LNCAP (cell line): ENCODE data around the gene PBX1.

ENCODE experiments used
- TF ChIP-seq, protein P1 (sequence below): fragments of 450-650 bp; IDR thresholded peaks from 2 replicates; pipeline ENCODE4 v1.5.1; 2017; ENCODE audit warnings: mild to moderate bottlenecking

The PBX1 gene

DNA sequence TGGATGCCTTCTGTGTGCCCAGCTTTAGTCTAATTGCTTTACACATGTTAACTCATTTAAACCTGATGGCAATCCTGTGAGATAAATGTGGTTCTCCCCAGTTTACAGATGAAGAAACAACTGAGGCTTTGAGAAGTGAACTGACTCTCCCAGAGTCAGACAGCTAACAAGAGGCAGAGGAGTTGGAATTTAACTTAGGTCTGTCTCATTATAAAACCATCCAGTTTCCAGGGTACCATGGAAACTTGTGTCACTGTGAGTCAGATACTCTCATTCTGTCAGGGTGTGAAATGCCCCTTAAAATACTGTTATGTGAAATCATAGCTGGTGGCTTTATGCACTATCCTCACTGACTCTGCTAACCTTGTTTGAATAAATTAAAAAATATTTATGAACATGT lies 206.6 kb downstream of the PBX1 start:
- TF ChIP-seq, protein P1, sequence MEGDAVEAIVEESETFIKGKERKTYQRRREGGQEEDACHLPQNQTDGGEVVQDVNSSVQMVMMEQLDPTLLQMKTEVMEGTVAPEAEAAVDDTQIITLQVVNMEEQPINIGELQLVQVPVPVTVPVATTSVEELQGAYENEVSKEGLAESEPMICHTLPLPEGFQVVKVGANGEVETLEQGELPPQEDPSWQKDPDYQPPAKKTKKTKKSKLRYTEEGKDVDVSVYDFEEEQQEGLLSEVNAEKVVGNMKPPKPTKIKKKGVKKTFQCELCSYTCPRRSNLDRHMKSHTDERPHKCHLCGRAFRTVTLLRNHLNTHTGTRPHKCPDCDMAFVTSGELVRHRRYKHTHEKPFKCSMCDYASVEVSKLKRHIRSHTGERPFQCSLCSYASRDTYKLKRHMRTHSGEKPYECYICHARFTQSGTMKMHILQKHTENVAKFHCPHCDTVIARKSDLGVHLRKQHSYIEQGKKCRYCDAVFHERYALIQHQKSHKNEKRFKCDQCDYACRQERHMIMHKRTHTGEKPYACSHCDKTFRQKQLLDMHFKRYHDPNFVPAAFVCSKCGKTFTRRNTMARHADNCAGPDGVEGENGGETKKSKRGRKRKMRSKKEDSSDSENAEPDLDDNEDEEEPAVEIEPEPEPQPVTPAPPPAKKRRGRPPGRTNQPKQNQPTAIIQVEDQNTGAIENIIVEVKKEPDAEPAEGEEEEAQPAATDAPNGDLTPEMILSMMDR: no peak

DNA sequence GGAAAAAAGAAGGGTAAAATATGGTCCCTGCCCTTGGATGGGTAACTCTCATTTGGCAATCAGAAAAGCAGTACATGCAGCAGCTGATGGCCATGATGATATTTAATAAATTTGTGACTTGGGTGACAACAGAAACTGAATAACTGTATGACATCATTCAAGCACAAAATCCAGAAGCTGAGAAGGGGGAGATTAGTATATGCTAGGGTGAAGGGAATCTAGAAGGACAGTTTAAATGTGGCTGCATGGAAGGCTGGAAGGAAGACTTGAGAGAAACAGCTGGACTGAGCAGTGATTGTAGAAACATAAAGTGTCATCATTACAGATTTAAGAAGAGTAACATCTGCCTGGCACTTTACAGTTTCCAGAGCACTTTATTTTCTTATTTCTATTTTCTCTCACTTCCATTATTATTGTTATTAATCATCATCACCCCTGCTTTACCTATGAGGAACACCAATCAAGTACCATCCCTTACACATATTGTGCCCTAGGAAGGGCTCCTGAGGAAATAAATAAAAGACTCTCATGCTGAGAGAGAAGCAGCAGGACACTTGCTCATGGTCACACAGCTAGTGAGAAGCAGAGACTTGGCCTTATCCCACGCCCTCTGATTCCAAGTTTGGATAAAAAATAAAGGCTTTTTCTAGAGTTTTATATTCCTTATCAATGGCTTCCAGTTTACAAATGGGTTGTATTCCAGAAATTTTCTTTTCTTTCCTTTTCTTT lies 207.2 kb downstream of the PBX1 start:
- TF ChIP-seq, protein P1: no peak

DNA sequence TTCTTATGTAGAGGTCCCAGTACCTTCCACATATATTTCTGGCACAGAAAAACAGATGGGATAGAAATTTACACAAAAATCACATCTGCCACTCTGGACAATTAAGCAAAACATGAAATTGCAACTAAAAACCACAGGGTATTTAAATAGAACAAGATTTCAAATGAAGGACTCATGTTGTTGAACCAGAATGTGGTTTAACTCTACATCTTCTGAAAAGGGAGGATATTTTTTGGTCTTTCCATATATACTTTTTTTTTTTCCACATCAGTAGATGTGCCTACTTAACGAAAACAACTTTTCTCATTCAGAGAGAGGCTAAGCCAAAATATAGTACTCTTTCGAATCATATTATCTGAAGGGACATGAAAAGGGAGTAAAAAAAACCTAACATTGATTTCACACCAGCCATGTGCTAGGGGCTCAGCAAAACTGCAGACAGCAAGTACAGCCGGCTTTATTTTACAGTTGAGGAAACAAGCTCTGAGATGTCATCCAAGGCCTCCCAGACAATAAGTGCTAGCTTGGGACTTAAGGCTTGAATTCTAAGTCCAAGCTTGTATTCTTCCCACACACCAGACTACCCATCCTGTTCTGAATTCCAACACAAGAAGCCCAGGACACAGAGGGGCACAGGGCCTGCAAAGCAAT lies 208.9 kb downstream of the PBX1 start:
- TF ChIP-seq, protein P1: no peak

DNA sequence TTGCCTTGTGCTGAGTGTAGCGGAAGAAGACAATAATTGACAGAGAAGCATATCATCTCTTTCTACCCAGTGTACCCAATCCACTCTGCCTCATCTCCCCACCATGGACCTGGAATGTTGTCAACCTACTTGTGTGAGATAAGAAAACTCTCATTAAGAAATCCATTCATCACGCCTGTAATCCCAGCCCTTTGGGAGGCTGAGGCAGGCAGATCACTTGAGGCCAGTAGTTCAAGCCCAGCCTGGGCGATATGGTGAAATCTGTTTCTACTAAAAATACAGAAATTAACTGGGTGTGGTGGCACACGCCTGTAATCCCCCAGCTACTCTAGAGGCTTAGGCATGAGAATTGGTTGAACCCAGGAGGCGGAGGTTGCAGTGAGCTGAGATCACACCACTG lies 209.6 kb downstream of the PBX1 start:
- TF ChIP-seq, protein P1: no peak

DNA sequence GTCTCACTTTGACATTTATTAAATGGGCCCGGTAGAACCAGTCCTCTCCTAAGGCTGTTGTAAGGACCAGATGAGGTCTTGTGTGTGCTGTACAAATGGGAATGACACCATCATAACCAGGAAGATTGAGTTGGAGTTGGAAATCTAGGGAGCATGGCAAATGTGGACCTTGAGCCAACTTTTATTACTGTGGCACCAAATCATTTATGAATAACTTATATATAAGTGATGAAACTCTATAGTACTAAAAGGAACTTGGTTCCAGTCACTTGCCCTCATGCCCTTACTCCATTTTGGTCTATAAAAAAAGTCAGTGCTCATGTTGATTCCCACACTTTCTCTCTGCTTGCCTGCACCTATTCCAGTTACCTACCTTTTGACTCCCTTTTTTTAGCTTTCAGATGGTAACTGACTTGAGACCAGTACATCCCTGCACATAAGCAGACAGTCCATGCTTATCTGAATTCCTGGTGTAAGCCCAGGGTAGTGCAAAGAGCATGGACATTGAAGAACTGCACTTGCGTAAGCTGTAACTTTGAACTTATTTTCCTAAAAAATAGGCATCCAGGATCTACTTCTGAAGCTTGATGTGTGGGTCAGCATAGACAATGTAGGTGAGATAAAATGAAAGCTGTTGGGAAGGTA lies 210.6 kb downstream of the PBX1 start:
- TF ChIP-seq, protein P1: no peak

DNA sequence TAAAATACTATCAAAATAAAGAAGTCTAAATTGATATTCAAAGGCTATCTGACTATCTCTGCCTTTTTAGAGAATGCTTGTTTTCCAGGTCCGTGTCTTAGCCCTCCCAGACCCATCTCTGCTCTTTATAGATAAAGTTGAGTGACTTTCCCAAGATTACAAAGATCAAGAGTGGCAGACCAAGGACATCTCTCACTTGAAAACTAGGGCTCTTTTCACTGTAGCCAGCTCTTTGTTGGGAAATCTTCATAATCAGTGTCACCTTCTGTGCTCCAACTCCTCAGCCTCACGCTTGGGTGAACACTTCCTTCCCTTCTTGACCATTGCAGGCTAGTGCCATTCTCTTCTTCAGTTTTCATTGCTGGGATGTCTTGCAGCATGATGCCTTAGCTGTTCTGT lies 211.1 kb downstream of the PBX1 start:
- TF ChIP-seq, protein P1: no peak

DNA sequence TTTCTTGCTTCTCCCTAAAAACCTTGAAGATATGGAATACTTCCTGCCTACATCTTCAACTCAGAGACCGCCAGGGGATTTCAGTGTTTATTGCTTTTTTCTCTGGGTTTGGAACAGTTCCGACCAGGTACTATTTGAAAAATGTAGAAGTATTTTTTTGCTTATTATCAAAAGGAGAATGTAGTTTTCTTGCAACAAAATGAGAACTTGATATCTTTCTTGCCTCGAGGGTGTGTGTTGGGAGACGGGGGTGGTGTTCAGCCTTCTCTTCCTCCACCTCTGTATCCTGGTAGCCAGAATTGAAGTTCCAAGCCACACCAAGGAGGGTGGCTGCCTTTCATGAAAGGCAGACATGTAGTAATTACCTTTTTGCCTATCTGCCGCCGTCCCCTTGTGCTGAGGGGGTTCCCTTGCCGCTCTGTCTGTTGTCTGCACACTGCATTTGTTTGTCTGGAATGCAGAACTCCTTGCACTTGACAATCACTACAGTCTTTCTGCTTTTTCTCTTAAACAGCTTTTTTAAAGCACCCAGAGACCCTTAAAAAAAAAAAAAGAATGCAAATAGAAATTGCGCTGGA lies 212.1 kb downstream of the PBX1 start:
- TF ChIP-seq, protein P1: no peak
